Transverse colon (tissue), 4 donors: Measurements from ENCODE around the gene PRIMA1.

Experiments
- CTCF ChIP-seq, 5 experiments: fragments of 200-600 bp in 3 of 5; fragments of 450-650 bp in 2 of 5; sonication (generic) in 3 of 5; IDR thresholded peaks; 1 replicate in 2 of 5; 2 replicates in 3 of 5; pipeline ENCODE4 v1.5.1; 2016 to 2017; ENCODE audit warnings: antibody characterized with exemption in 5 of 5, inconsistent platforms in 3 of 5, mild to moderate bottlenecking in 2 of 5, moderate library complexity in 1 of 5
- EP300 ChIP-seq: sonication (generic); formaldehyde crosslinking; IDR thresholded peaks from one replicate; pipeline ENCODE4 v1.6.1; 2017; ENCODE audit warnings: antibody characterized with exemption, low read depth
- POLR2A ChIP-seq: fragments of 450-650 bp; IDR thresholded peaks from one replicate; pipeline ENCODE4 v1.6.1; 2016; ENCODE audit warnings: antibody characterized with exemption, mild to moderate bottlenecking, moderate library complexity
- POLR2AphosphoS5 ChIP-seq, 3 donors: sonication (generic); formaldehyde crosslinking; IDR thresholded peaks; one replicate each; pipeline ENCODE4 v1.6.1; 2016; ENCODE audit warnings: antibody characterized with exemption in 3 of 3

- TF ChIP-seq CTCF (IDR thresholded peaks at IDR 0.05) (no peak), POLR2A (no peak), POLR2AphosphoS5 (IDR thresholded peaks at IDR 0.05) (no peak), EP300 (no peak)
Measured at GRCh38 chr14:93743270-93744060, 44.8 kb downstream of the PRIMA1 start.
